HepG2 (cell line): ENCODE data around the gene TK2. TPM values are rescaled to one million over a fixed set of nuclear protein-coding genes. Genes with fewer than 3 reads are reported as not detected.

ENCODE experiments used
- BRCA1 ChIP-seq: sonication (generic); formaldehyde crosslinking; IDR thresholded peaks from 2 replicates; pipeline ENCODE4 v1.4.0; 2020; ENCODE audit warnings: missing genetic modification reagents
- CEBPB ChIP-seq: IDR thresholded peaks from 2 replicates; pipeline ENCODE4 v1.6.1; 2011; ENCODE audit warnings: low read depth, low read length, improper control_type of control experiment, borderline replicate concordance
- CEBPG ChIP-seq: IDR thresholded peaks from 2 replicates; pipeline ENCODE4 v1.6.1; 2016
- MZF1 ChIP-seq: sonication (generic); formaldehyde crosslinking; IDR thresholded peaks from 2 replicates; pipeline ENCODE4 v1.8.1; 2023; ENCODE audit warnings: mild to moderate bottlenecking, missing genetic modification reagents, borderline replicate concordance
- NFYC ChIP-seq: IDR thresholded peaks from 2 replicates; pipeline ENCODE4 v1.6.1; 2016; ENCODE audit warnings: missing genetic modification reagents, missing compliant biosample characterization
- NR2F6 ChIP-seq, 2 experiments: IDR thresholded peaks; 2 replicates each; pipeline ENCODE4 v1.6.1; 2016; ENCODE audit warnings: antibody characterized with exemption in 1 of 2, mild to moderate bottlenecking in 1 of 2
- RBAK ChIP-seq: sonication (generic); formaldehyde crosslinking; IDR thresholded peaks from 2 replicates; pipeline ENCODE4 v1.5.1; 2020; ENCODE audit warnings: mild to moderate bottlenecking, missing genetic modification reagents
- RORA ChIP-seq: sonication (generic); formaldehyde crosslinking; IDR thresholded peaks from 2 replicates; pipeline ENCODE4 v1.5.0; 2020; ENCODE audit warnings: mild to moderate bottlenecking, missing genetic modification reagents, moderate library complexity
- SMAD1 ChIP-seq: sonication (generic); formaldehyde crosslinking; IDR thresholded peaks from 2 replicates; pipeline ENCODE4 v1.4.0; 2020; ENCODE audit warnings: missing genetic modification reagents, low read depth, mild to moderate bottlenecking, borderline replicate concordance
- ZBTB8A ChIP-seq: sonication (generic); formaldehyde crosslinking; IDR thresholded peaks from 2 replicates; pipeline ENCODE4 v1.4.0; 2020; ENCODE audit warnings: mild to moderate bottlenecking, low read depth, missing genetic modification reagents, borderline replicate concordance
- ZFP37 ChIP-seq: sonication (generic); formaldehyde crosslinking; IDR thresholded peaks from 2 replicates; pipeline ENCODE4 v1.4.0; 2020; ENCODE audit warnings: missing genetic modification reagents, borderline replicate concordance
- ZKSCAN5 ChIP-seq: sonication (generic); formaldehyde crosslinking; IDR thresholded peaks from 2 replicates; pipeline ENCODE4 v1.5.1; 2020; ENCODE audit warnings: mild to moderate bottlenecking, missing genetic modification reagents
- ZMYM4 ChIP-seq: sonication (generic); formaldehyde crosslinking; IDR thresholded peaks from 2 replicates; pipeline ENCODE4 v1.8.1; 2023; ENCODE audit warnings: mild to moderate bottlenecking, missing genetic modification reagents
- ZNF205 ChIP-seq: IDR thresholded peaks from 2 replicates; pipeline ENCODE4 v1.6.1; 2018; ENCODE audit warnings: missing biosample characterization, missing genetic modification reagents
- ZNF230 ChIP-seq: sonication (generic); formaldehyde crosslinking; IDR thresholded peaks from 2 replicates; pipeline ENCODE4 v1.4.0; 2020; ENCODE audit warnings: mild to moderate bottlenecking, missing genetic modification reagents
- ZNF251 ChIP-seq: sonication (generic); formaldehyde crosslinking; IDR thresholded peaks from 2 replicates; pipeline ENCODE4 v1.9.0; 2021; ENCODE audit warnings: mild to moderate bottlenecking, missing genetic modification reagents
- ZNF3 ChIP-seq: IDR thresholded peaks from 2 replicates; pipeline ENCODE4 v1.7.0; 2017; ENCODE audit warnings: inconsistent platforms
- ZNF501 ChIP-seq: sonication (generic); formaldehyde crosslinking; IDR thresholded peaks from 2 replicates; pipeline ENCODE4 v1.5.1; 2020; ENCODE audit warnings: mild to moderate bottlenecking, moderate library complexity, missing genetic modification reagents
- ZNF550 ChIP-seq: sonication (generic); formaldehyde crosslinking; IDR thresholded peaks from 2 replicates; pipeline ENCODE4 v1.4.0; 2020; ENCODE audit warnings: mild to moderate bottlenecking, missing genetic modification reagents, borderline replicate concordance
- ZNF552 ChIP-seq: sonication (generic); formaldehyde crosslinking; IDR thresholded peaks from 2 replicates; pipeline ENCODE4 v1.9.0; 2022; ENCODE audit warnings: missing genetic modification reagents, mild to moderate bottlenecking, borderline replicate concordance
- ZNF572 ChIP-seq: sonication (generic); formaldehyde crosslinking; IDR thresholded peaks from 2 replicates; pipeline ENCODE4 v1.5.1; 2020; ENCODE audit warnings: mild to moderate bottlenecking, missing genetic modification reagents
- ZNF777 ChIP-seq: sonication (generic); formaldehyde crosslinking; IDR thresholded peaks from 2 replicates; pipeline ENCODE4 v1.4.0; 2020; ENCODE audit warnings: missing genetic modification reagents
- ZSCAN31 ChIP-seq: sonication (generic); formaldehyde crosslinking; IDR thresholded peaks from 2 replicates; pipeline ENCODE4 v1.5.0; 2020; ENCODE audit warnings: low read depth, mild to moderate bottlenecking, missing genetic modification reagents
- polyA plus RNA-seq, 8 experiments: library from polyadenylated mRNA; depleted of rRNA in 3 of 8; stranded (reverse) in 7 of 8; unstranded in 1 of 8; fragments of >200 nt; fragmentation: Illumina TruSeq in 4 of 8; extraction: Trizol in 4 of 8; gene quantifications; 2 replicates each; pipeline versions ENCODE4 v1.2.1 to v1.2.3, GENCODE V29; 2011 to 2016; ENCODE audit warnings: low read depth in 4 of 8, missing spikeins in 1 of 8, mixed read lengths in 1 of 8; ENCODE audit not compliant: insufficient read depth in 1 of 8
- total RNA-seq, 5 experiments: library from RNA; depleted of rRNA; stranded (reverse); fragments of >200 nt; fragmentation: Illumina TruSeq; extraction: Trizol; gene quantifications; 2 replicates each; pipeline ENCODE4 v1.2.3, GENCODE V29; 2016; ENCODE audit warnings: low read depth in 1 of 5
- TF ChIP-seq, protein P1 (sequence below): sonication (generic); formaldehyde crosslinking; IDR thresholded peaks from 2 replicates; pipeline ENCODE4 v1.4.0; 2020; ENCODE audit warnings: missing genetic modification reagents

Gene TK2
- total and polyA plus RNA-seq, 2 of the 13 experiments (the other 11 are each of a cell fraction or from before 2014, with no cell fraction given) = 18.7 to 21.0 TPM

GRCh38 chr16:66552286-66553177 is 2.6 kb upstream of the TK2 start, which contains the start of gene CKLF (continued):
- TF ChIP-seq, protein P1, sequence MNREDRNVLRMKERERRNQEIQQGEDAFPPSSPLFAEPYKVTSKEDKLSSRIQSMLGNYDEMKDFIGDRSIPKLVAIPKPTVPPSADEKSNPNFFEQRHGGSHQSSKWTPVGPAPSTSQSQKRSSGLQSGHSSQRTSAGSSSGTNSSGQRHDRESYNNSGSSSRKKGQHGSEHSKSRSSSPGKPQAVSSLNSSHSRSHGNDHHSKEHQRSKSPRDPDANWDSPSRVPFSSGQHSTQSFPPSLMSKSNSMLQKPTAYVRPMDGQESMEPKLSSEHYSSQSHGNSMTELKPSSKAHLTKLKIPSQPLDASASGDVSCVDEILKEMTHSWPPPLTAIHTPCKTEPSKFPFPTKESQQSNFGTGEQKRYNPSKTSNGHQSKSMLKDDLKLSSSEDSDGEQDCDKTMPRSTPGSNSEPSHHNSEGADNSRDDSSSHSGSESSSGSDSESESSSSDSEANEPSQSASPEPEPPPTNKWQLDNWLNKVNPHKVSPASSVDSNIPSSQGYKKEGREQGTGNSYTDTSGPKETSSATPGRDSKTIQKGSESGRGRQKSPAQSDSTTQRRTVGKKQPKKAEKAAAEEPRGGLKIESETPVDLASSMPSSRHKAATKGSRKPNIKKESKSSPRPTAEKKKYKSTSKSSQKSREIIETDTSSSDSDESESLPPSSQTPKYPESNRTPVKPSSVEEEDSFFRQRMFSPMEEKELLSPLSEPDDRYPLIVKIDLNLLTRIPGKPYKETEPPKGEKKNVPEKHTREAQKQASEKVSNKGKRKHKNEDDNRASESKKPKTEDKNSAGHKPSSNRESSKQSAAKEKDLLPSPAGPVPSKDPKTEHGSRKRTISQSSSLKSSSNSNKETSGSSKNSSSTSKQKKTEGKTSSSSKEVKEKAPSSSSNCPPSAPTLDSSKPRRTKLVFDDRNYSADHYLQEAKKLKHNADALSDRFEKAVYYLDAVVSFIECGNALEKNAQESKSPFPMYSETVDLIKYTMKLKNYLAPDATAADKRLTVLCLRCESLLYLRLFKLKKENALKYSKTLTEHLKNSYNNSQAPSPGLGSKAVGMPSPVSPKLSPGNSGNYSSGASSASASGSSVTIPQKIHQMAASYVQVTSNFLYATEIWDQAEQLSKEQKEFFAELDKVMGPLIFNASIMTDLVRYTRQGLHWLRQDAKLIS = no peak
- TF ChIP-seq ZNF777 (CRISPR knock-in tag) (peak; percentile 75), NR2F6 (IDR thresholded peaks at IDR 0.05) (no peak), NR2F6 (CRISPR knock-in tag; IDR thresholded peaks at IDR 0.05) (peak; percentile 45; the same call in 1 of the 2 replicates), ZNF572 (peak; percentile 85; the same call in 1 of the 2 replicates), NFYC (CRISPR knock-in tag) (peak; percentile 53), SMAD1 (CRISPR knock-in tag) (peak; percentile 99), ZNF552 (CRISPR knock-in tag) (peak; percentile 99), ZKSCAN5 (CRISPR knock-in tag) (peak; percentile 46; the same call in 1 of the 2 replicates), ZNF501 (CRISPR knock-in tag) (peak; percentile 97), MZF1 (CRISPR knock-in tag) (peak; percentile 95; the same call in 1 of the 2 replicates), ZNF550 (CRISPR knock-in tag) (0 out of 2 replicates have a peak, but pooled peaks have one; percentile 61), ZFP37 (CRISPR knock-in tag) (peak; percentile 99), ZSCAN31 (CRISPR knock-in tag) (peak; percentile 99), ZBTB8A (CRISPR knock-in tag) (no peak), RORA (0 out of 2 replicates have a peak, but pooled peaks have one; percentile 23), ZMYM4 (peak; percentile 95), ZNF230 (CRISPR knock-in tag) (peak; percentile 99), ZNF205 (CRISPR knock-in tag) (peak; percentile 88), BRCA1 (peak; percentile 91), ZNF3 (CRISPR knock-in tag) (peak; percentile 94), CEBPB (no peak), RBAK (CRISPR knock-in tag) (0 out of 2 replicates have a peak, but pooled peaks have one; percentile 37), CEBPG (CRISPR knock-in tag) (no peak; the same call in 1 of the 2 replicates), ZNF251 (CRISPR knock-in tag) (peak; percentile 93; the same call in 1 of the 2 replicates)
